HL-60 (cell line): ENCODE results near the gene EDEM1.

Source experiments
- CTCF ChIP-seq: IDR thresholded peaks from one replicate; pipeline ENCODE4 v1.5.1; 2011; ENCODE audit warnings: low read length, control low read depth, inconsistent platforms; ENCODE audit not compliant: insufficient read depth
- GABPA ChIP-seq: IDR thresholded peaks from 2 replicates; pipeline ENCODE4 v1.6.1; 2012; ENCODE audit warnings: low read depth
- POLR2AphosphoS5 ChIP-seq: IDR thresholded peaks from 2 replicates; pipeline ENCODE4 v1.6.1; 2012; ENCODE audit warnings: low read depth

GRCh38 chr3:5220193-5220592 lies 32.7 kb downstream of the EDEM1 start:
- no peak for TF ChIP-seq CTCF
- no peak for TF ChIP-seq GABPA
- no peak for TF ChIP-seq POLR2AphosphoS5
